Liver (tissue), 9 donors: ENCODE measurements around the gene CEP63. TPM values are rescaled to one million over a fixed set of nuclear protein-coding genes. Genes with fewer than 3 reads are reported as not detected.

Experiments used
- DNase-seq: peaks from one replicate; pipeline ENCODE4 v3.0.0-alpha.2; 2017; ENCODE audit warnings: low spot score
- H3K27ac ChIP-seq, 2 donors: one replicate each; pipeline ENCODE4 v1.7.0; 2013; ENCODE audit warnings: inconsistent platforms in 2 of 2, low read length in 2 of 2, control low read depth in 1 of 2, low read depth in 1 of 2, mild to moderate bottlenecking in 1 of 2
- H3K27me3 ChIP-seq, 4 donors: one replicate each; pipeline versions ENCODE4 v1.6.1 to v1.7.0; 2013; ENCODE audit warnings: low read length in 3 of 4, inconsistent platforms in 1 of 4, mild to moderate bottlenecking in 1 of 4, moderate library complexity in 1 of 4; ENCODE audit not compliant: control insufficient read depth in 4 of 4, insufficient read depth in 4 of 4
- H3K36me3 ChIP-seq, 4 donors: one replicate each; pipeline versions ENCODE4 v1.6.1 to v1.7.0; 2013; ENCODE audit warnings: low read length in 3 of 4, mild to moderate bottlenecking in 3 of 4, low read depth in 1 of 4, moderate library complexity in 1 of 4; ENCODE audit not compliant: control insufficient read depth in 4 of 4, insufficient read depth in 3 of 4
- H3K4me1 ChIP-seq, 4 donors: one replicate each; pipeline versions ENCODE4 v1.6.1 to v1.7.0; 2013; ENCODE audit warnings: low read length in 3 of 4, mild to moderate bottlenecking in 3 of 4, moderate library complexity in 1 of 4; ENCODE audit not compliant: control insufficient read depth in 4 of 4, insufficient read depth in 4 of 4
- H3K4me3 ChIP-seq, 3 donors: one replicate each; pipeline versions ENCODE4 v1.6.1 to v1.7.0; 2013; ENCODE audit warnings: low read length in 3 of 3, control low read depth in 1 of 3, low read depth in 1 of 3, mild to moderate bottlenecking in 1 of 3
- H3K9ac ChIP-seq, 2 donors: one replicate each; pipeline ENCODE4 v1.7.0; 2013; ENCODE audit warnings: low read length in 2 of 2, mild to moderate bottlenecking in 2 of 2, moderate library complexity in 2 of 2, control low read depth in 1 of 2, low read depth in 1 of 2
- H3K9me3 ChIP-seq, 4 donors: one replicate each; pipeline versions ENCODE4 v1.6.1 to v1.7.0; 2013; ENCODE audit warnings: low read length in 3 of 4; ENCODE audit not compliant: control insufficient read depth in 4 of 4
- ATF3 ChIP-seq: IDR thresholded peaks from 2 replicates; pipeline ENCODE4 v1.6.1; 2016; ENCODE audit warnings: antibody characterized with exemption
- CTCF ChIP-seq: fragments of 150-350 bp; IDR thresholded peaks from 2 replicates; pipeline ENCODE4 v1.5.1; 2017; ENCODE audit warnings: improper control_type of control experiment, low read depth, low read length; ENCODE audit not compliant: missing input control
- EGR1 ChIP-seq, 2 donors: IDR thresholded peaks; 2 replicates each; pipeline ENCODE4 v1.6.1; 2016 to 2018; ENCODE audit warnings: antibody characterized with exemption in 2 of 2, low read depth in 2 of 2
- FOXA1 ChIP-seq: IDR thresholded peaks from 2 replicates; pipeline ENCODE4 v1.6.1; 2016; ENCODE audit warnings: antibody characterized with exemption
- FOXA2 ChIP-seq: IDR thresholded peaks from 2 replicates; pipeline ENCODE4 v1.6.1; 2016; ENCODE audit warnings: antibody characterized with exemption
- GABPA ChIP-seq, 2 donors: IDR thresholded peaks in 1 of 2; conservative IDR thresholded peaks in 1 of 2; 2 replicates each; pipeline ENCODE4 v1.6.1; 2016; ENCODE audit warnings: antibody characterized with exemption in 2 of 2, mild to moderate bottlenecking in 1 of 2, moderate library complexity in 1 of 2
- HNF4A ChIP-seq, 2 donors: conservative IDR thresholded peaks; 2 replicates each; pipeline ENCODE4 v1.6.1; 2016; ENCODE audit warnings: antibody characterized with exemption in 2 of 2, mild to moderate bottlenecking in 2 of 2
- HNF4G ChIP-seq: IDR thresholded peaks from 2 replicates; pipeline ENCODE4 v1.6.1; 2016; ENCODE audit warnings: antibody characterized with exemption
- JUND ChIP-seq, 2 donors: IDR thresholded peaks; 2 replicates each; pipeline ENCODE4 v1.6.1; 2016; ENCODE audit warnings: antibody characterized with exemption in 2 of 2
- MAX ChIP-seq: IDR thresholded peaks from 2 replicates; pipeline ENCODE4 v1.6.1; 2016; ENCODE audit warnings: antibody characterized with exemption
- RAD21 ChIP-seq, 2 donors: IDR thresholded peaks; 2 replicates each; pipeline ENCODE4 v1.6.1; 2016; ENCODE audit warnings: antibody characterized with exemption in 2 of 2, mild to moderate bottlenecking in 2 of 2
- REST ChIP-seq: IDR thresholded peaks from 2 replicates; pipeline ENCODE4 v1.6.1; 2016; ENCODE audit warnings: antibody characterized with exemption, mild to moderate bottlenecking
- RXRA ChIP-seq, 2 donors: IDR thresholded peaks; 2 replicates each; pipeline ENCODE4 v1.6.1; 2017 to 2018; ENCODE audit warnings: antibody characterized with exemption in 2 of 2, mild to moderate bottlenecking in 1 of 2
- SP1 ChIP-seq: IDR thresholded peaks from 2 replicates; pipeline ENCODE4 v1.6.1; 2018; ENCODE audit warnings: antibody characterized with exemption, mild to moderate bottlenecking
- TAF1 ChIP-seq: conservative IDR thresholded peaks from 2 replicates; pipeline ENCODE4 v1.6.1; 2016; ENCODE audit warnings: antibody characterized with exemption, mild to moderate bottlenecking
- ZBTB33 ChIP-seq: IDR thresholded peaks from 2 replicates; pipeline ENCODE4 v1.6.1; 2016; ENCODE audit warnings: antibody characterized with exemption
- WGBS: extraction: QIAGEN DNeasy Blood & Tissue Kit; methylation state at CpG from one replicate; pipeline ENCODE4 v1.1.7; 2013; 5-methylcytosine and 5-hydroxymethylcytosine counted together
- polyA plus RNA-seq, 2 donors: library from polyadenylated mRNA; stranded (reverse) in 1 of 2; unstranded in 1 of 2; fragments of 200-250 nt in 1 of 2; fragments of >200 nt in 1 of 2; fragmentation: Nextera tagmentation in 1 of 2; extraction: Ambion mirVana in 1 of 2; gene quantifications; one replicate each; pipeline versions ENCODE4 v1.2.1 to v1.2.3, GENCODE V29; 2013 to 2015
- total RNA-seq, 2 donors: library from RNA; depleted of rRNA; stranded (reverse); fragments of >200 nt; gene quantifications; one replicate each; pipeline ENCODE4 v1.2.3, GENCODE V29; 2014
- donor health status: healthy.
- donor health status: healthy.
- donor health status: healthy.
- donor health status: healthy.
- donor health status: healthy.

CEP63 gene
- total and polyA plus RNA-seq, 4 donors = 8.1 to 16.1 (median 12.7) TPM

- TF ChIP-seq ZBTB33 = no peak
Observed at GRCh38 chr3:134590766-134591165, 104.9 kb downstream of the CEP63 start (continued).

GRCh38 chr3:134592806-134593205 is 106.9 kb downstream of the CEP63 start:
- H3K4me3 ChIP-seq = no peak overlapping the region
- H3K27me3 ChIP-seq = no peaks in the 10 kb centered on the region
- no peak overlapping the region for H3K9ac ChIP-seq
- peaks cover 0 to 2% (median 0%) of the 10 kb centered on the region in 4 donors for H3K9me3 ChIP-seq
- H3K4me1 ChIP-seq = no peaks in the 10 kb centered on the region
- no peaks in the 10 kb centered on the region for H3K36me3 ChIP-seq
- 91% methylated on average over 5 of the region's 5 CpGs for WGBS
- no peak overlapping the region for H3K27ac ChIP-seq
- no peak for TF ChIP-seq ZBTB33
- no peak for TF ChIP-seq TAF1
- no peak for TF ChIP-seq RAD21 (IDR thresholded peaks at IDR 0.05)
- TF ChIP-seq REST = no peak
- no peak for TF ChIP-seq CTCF
- no peak for TF ChIP-seq EGR1 (IDR thresholded peaks at IDR 0.05; ENCODE audit: low read depth in 2 of 2)
- no peak for TF ChIP-seq GABPA (IDR thresholded peaks at IDR 0.05 in 1 of 2, conservative IDR thresholded peaks at IDR 0.05 in 1 of 2)
- TF ChIP-seq SP1 = no peak
- no peak for TF ChIP-seq FOXA1
- TF ChIP-seq MAX = no peak
- no peak for TF ChIP-seq JUND (IDR thresholded peaks at IDR 0.05)
- TF ChIP-seq HNF4G = no peak
- TF ChIP-seq FOXA2 = no peak
- no peak for TF ChIP-seq HNF4A (conservative IDR thresholded peaks at IDR 0.05)
- TF ChIP-seq RXRA (IDR thresholded peaks at IDR 0.05) = no peak
- TF ChIP-seq ATF3 = no peak
- DNase-seq = no peak
